HG03103 (cell line): ENCODE measurements around the gene INPP5F.
"Not testable (repeated sequence)": the region's sequence is repeated elsewhere in the genome, so short reads cannot be mapped to it uniquely, and the experiment has no call there.

ENCODE experiments used
- ATAC-seq: cut with Tn5 transposase; IDR thresholded peaks from one replicate; pipeline ENCODE4 v1.9.1; 2021; ENCODE audit warnings: low read depth; ENCODE audit not compliant: unreplicated experiment

Gene INPP5F

DNA sequence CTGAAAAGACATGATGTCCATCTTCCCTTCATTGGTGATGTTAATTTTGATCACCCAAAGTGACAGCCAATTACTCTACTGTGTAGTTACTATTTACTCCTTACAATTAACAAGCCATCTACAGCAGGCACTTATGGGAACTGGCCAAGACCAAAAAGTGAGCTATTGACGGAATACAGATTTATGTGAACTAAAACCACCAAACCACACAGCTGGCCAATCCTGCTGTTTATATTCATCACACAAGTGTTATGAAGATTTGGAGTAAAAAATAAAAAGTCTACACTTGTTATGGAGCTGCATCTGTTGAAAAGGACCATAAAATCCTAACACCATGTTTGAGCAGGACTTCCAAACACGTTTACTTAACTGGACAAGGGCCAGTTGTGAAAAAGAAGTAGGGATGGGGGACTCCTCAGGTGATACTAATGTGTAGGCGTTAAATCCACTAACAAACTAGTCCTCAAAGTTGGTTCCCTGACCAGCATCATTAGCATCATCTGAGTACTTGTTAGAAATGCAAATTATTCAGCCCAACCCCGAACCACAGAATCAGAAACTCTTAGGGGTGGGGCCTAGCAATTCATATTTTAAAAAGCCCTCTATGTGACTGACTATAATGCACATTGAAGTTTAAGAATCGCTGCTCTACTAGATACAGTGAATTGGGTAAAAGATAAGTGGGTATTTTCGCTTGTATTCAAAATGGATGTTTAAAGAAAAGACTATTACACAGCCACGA lies 135.2 kb downstream of the INPP5F start:
- no peak for ATAC-seq

- ATAC-seq, result no peak
Measured at GRCh38 chr10:119862524-119862923, 136.7 kb downstream of the INPP5F start.

- no peak for ATAC-seq
Measured at GRCh38 chr10:119863951-119864565, 138.2 kb downstream of the INPP5F start.

GRCh38 chr10:119865699-119866240 lies 139.9 kb downstream of the INPP5F start:
- no peak for ATAC-seq

GRCh38 chr10:119867317-119867716 lies 141.5 kb downstream of the INPP5F start:
- ATAC-seq, result no peak

DNA sequence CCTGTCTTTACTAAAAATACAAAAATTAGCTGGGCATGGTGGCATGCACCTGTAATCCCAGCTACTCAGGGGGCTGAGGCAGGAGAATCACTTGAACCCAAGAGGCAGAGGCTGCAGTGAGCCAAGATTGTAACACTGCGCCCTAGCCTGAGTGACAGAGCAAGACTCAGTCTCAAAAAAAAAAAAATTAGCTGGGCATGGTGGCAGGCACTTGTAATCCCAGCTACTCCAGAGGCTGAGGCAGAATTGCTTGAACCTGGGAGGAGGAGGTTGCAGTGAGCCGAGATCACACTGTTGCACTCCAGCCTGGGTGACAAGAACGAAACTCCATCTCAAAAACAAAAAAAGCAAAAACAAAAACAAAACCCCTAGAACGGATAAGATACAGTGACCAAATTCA lies 143.5 kb downstream of the INPP5F start:
- not testable (repeated sequence) for ATAC-seq

GRCh38 chr10:119871881-119872609 lies 146.2 kb downstream of the INPP5F start:
- ATAC-seq, result peak; percentile 29

DNA sequence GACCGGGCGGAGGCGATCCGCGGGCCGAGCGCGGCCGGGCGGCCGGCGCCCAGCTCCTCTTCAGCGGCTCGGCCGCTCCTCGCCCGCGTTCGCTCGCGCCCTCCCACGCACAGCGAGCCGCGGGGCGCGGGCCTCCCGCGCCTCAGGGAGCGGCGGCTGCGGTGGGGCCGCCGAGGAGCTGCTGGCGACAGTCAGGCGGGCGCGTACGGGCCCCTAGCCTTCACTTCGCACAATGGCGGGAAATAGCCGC lies 146.7 kb downstream of the INPP5F start, which contains the start of gene MCMBP:
TSS of gene MCMBP (minus strand) at position 234 of the 250 bp plus-strand sequence. CDS start 259 bp downstream, outside the sequence.
- ATAC-seq, result peak; percentile 15

- peak; percentile 87 for ATAC-seq
Measured at GRCh38 chr10:119872860-119873681, 147.2 kb downstream of the INPP5F start.

GRCh38 chr10:119878524-119878923 lies 152.7 kb downstream of the INPP5F start:
- no peak for ATAC-seq
